HG02943 (cell line): ENCODE data around the gene SPECC1L.

Experiments used
- ATAC-seq: cut with Tn5 transposase; IDR thresholded peaks from one replicate; pipeline ENCODE4 v1.9.1; 2021; ENCODE audit warnings: mild to moderate bottlenecking, low read depth, moderate library complexity; ENCODE audit not compliant: unreplicated experiment

The SPECC1L gene

DNA sequence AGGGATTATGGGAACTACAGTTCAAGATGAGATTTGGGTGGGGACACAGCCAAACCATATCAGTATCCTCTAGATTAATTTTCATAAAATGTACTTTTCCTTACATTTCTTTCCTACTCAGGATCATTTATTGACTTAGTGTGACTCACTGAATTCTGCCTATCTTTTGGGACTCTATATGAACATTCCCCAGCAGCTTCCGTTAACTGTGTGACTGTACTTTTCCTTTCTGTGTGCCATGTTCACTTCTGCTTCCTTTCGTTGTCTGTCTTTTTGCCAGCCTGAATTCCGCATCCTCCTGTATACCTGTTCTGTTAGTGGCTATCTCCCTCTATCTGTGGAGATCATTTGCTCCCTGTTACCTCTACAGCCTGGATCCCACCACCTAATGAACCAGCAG lies 48.8 kb downstream of the SPECC1L start:
- no peak for ATAC-seq

DNA sequence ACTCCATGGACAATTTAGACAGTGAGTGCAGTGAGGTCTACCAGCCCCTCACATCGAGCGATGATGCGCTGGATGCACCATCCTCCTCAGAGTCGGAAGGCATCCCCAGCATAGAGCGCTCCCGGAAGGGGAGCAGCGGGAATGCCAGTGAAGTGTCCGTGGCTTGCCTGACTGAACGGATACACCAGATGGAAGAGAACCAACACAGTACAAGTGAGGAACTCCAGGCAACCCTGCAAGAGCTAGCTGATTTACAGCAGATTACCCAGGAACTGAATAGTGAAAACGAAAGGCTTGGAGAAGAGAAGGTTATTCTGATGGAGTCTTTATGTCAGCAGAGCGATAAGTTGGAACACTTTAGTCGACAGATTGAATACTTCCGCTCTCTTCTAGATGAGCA lies 51.4 kb downstream of the SPECC1L start:
- ATAC-seq = no peak

- no peak for ATAC-seq
Measured at GRCh38 chr22:24322522-24322921, 51.9 kb downstream of the SPECC1L start.

GRCh38 chr22:24323233-24323632 lies 52.6 kb downstream of the SPECC1L start:
- no peak for ATAC-seq

- no peak for ATAC-seq
Measured at GRCh38 chr22:24323695-24324094, 53.1 kb downstream of the SPECC1L start.

DNA sequence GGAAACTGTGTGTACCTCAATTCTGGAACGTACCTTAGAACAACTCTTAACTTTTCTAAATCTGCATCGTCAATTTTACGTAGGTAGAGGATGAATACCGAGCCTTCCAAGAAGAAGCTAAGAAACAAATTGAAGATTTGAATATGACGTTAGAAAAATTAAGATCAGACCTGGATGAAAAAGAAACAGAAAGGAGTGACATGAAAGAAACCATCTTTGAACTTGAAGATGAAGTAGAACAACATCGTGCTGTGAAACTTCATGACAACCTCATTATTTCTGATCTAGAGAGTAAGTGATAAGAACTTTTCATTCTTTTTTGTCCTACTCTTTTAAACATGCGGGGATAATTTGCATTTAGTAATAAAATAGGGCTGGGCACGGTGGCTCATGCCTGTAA lies 53.5 kb downstream of the SPECC1L start:
- ATAC-seq = no peak

GRCh38 chr22:24325105-24325757 lies 54.6 kb downstream of the SPECC1L start:
- no peak for ATAC-seq

GRCh38 chr22:24326266-24326665 lies 55.6 kb downstream of the SPECC1L start:
- no peak for ATAC-seq

DNA sequence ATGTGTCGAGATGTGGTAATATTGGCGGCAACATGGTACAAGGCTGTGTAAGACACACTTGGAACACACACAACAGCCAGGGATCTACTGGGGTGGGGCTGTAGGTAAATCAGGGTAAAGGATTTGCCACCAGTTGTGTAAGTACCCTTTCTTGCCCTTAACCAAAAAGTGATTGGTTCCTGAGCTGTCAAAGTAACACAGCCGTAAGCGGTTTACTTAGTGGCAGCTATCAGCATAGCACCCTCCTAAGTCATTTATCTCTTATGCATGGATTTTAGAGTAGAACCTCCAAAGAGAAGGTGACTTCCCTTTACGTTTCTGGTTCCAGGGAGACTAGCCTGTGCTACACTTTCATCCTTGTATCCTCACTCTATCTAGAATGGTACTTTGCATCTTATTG lies 57.2 kb downstream of the SPECC1L start:
- ATAC-seq = no peak

DNA sequence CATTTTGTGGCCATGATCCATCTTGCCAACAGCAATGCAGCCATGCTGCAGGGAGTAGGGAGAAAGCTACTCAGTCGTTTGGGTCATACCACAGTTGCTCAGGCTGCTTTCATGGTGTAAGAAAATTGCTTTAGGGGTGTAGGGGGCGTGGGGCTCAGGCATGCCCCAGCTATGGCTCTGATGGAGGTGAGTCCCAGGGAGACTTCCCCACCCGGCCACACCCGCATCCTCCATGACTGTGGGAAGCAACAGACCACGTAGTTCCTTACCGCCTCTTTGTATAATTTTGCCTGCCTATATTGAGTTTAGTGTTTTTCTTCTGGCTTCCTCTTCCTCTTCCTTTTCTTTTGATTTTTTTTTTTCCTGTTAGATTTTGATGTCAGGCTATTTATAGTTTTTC lies 58.8 kb downstream of the SPECC1L start:
- ATAC-seq = no peak

GRCh38 chr22:24330636-24331035 lies 60.0 kb downstream of the SPECC1L start:
- no peak for ATAC-seq

DNA sequence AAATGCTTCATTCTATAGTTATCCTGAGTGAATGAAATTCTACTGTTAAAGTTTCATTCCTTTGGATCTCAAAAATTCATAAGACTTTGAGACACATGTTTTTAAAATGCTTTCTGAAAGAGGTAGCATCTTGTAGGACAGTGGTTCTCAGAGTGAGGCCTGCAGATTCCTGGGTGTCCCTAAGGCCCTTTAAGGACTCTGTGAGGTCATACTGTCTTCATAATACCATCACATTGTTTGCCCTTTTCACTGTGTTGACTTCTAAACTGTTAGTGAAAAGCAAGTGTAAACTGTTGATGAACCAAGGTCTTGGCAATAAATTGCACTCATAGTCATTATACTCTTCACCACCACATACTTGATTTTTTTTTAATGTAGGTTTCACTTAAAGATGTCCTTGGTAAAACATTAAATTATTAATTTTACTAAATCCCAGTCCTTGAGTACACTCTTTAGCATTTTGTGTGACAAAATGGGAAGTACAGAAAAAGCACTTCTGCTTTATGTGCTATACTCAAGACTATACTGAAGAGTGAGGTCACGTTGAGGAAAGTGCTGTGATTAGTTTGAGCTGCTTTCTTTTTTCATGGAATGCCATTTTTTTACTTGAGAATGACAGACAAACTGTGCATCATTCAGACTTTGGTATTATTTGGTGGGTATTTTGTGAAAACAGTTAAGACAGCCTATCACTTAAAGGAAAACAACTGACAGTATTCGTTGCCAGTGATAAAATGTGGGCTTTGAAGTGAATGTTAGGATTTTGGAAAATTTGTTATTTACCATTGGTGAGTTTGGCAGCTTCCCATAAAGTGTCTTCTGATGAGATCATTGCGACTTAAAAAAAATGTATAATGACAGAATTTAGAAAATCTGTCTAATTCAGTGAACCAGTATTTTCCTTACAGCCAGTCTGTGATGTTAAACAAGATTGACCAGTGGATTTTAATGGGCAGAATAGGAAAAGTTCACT lies 61.1 kb downstream of the SPECC1L start:
- ATAC-seq = no peak

DNA sequence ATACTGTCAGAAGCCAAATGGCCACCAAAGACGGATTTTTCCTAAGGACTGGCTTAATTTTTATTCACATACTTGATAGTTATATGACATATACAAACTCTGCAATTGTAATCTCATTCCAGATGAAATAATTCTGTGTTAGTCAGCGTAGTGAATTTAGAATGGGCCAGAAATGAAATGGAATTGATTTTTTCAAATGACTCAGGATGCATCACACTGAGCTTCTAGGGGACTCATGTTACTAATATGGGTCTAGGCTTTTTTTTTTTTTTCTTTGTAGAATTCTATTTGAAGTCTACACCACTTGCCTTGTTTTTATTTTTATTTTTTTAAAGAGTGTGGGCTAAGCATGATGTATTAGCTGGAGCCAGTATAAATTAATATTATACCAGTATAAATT lies 62.7 kb downstream of the SPECC1L start:
- no peak for ATAC-seq

DNA sequence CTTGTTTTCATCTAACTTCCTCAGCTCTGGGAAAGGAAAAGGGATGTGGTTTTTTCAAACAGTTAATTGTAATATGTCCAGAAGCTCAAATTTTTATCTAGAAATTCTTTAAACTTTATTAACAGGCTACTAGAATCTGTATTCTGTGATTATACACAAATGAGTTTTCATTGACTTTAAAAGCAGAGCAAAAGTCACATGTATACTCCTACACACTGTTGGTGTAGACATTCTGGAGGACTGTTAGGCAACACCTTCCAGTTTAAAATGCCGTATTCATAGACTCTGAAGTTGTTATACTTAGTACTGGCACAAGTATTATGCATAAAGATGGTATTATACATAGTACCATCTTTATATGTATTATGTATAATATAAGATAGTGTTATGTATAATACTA lies 64.9 kb downstream of the SPECC1L start:
- ATAC-seq = no peak

GRCh38 chr22:24337894-24338645 lies 67.4 kb downstream of the SPECC1L start:
- ATAC-seq = no peak

DNA sequence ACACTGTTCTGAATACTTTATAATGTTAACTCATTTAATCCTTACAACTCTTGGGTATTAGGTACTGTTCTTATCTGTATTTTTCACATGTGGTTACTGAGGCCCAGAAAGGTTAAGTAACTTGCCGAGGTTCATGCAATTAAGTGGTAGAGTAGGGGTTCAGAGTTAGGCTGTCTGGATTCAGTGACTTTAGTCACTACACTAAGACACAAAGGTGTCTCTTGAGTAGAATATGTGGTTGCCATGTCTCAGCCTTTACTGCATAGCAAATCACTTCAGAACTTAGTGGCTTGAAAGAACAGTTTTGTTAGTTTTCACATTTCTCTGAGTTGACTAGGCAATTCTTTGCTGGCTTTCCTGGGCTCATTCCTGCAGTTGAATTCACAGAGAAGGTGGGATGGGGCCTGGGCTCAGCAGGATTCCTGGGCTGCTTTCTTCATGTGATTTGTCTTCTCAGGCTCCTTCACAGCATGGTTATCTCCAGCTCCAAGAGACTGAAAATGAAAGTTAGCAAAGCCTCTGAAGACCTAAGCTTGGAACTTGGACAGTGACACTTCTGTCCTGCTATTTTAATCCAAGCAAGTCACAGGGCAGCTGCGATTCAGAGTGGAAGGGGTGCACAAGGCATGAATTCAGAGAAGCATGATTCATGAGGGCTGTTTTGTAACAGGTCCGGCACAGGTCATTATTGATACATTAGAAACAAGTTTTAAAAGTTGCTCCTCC lies 68.3 kb downstream of the SPECC1L start:
- no peak for ATAC-seq

GRCh38 chr22:24339452-24339747 lies 68.8 kb downstream of the SPECC1L start:
- no peak for ATAC-seq

- no peak for ATAC-seq
Measured at GRCh38 chr22:24341627-24342026, 71.0 kb downstream of the SPECC1L start.

DNA sequence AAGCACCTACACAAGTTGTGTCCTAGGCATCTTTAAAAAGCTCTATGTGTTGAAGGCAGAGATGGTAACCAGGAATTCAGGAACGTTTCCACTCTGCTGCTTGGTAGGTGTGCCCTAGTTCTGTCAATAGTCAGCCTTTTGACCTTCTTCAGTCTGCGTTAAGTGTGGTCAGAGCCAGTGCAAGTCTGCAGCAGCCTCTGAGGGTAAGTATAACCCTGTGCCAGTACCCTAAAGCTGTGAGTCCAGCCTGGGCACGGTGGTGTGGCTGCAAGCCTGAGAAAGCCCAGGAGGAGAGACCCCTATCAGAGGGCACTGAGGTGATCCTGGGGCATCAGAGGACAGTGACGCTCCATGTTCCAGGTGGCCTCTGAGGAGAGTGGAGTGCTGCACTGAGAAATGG lies 80.0 kb downstream of the SPECC1L start:
- no peak for ATAC-seq

- no peak for ATAC-seq
Measured at GRCh38 chr22:24353121-24353520, 82.5 kb downstream of the SPECC1L start.

- no peak for ATAC-seq
Measured at GRCh38 chr22:24355574-24355973, 84.9 kb downstream of the SPECC1L start.
